GM21528 (cell line): ENCODE measurements around the gene BTRC.
"Not testable (repeated sequence)": the region's sequence is repeated elsewhere in the genome, so short reads cannot be mapped to it uniquely, and the experiment has no call there.

Source experiments
- ATAC-seq: cut with Tn5 transposase; IDR thresholded peaks from one replicate; pipeline ENCODE4 v1.9.1; 2021; ENCODE audit warnings: mild to moderate bottlenecking, moderate library complexity; ENCODE audit not compliant: unreplicated experiment, low FRiP score

The BTRC gene

GRCh38 chr10:101341438-101341837 lies 12.5 kb upstream of the BTRC start:
- no peak for ATAC-seq

GRCh38 chr10:101346177-101346576 lies 7.8 kb upstream of the BTRC start:
- ATAC-seq, result no peak

- no peak for ATAC-seq
Measured at GRCh38 chr10:101351017-101351416, 2.9 kb upstream of the BTRC start.

- no peak for ATAC-seq
Measured at GRCh38 chr10:101351477-101351876, 2.5 kb upstream of the BTRC start.

- ATAC-seq, result not testable (repeated sequence)
Measured at GRCh38 chr10:101352857-101353256, 1.1 kb upstream of the BTRC start.

GRCh38 chr10:101354328-101355071 lies 535 bp downstream of the BTRC start:
- peak; percentile 25 for ATAC-seq

GRCh38 chr10:101355072-101355706 lies 1.2 kb downstream of the BTRC start:
- ATAC-seq, result no peak

GRCh38 chr10:101356132-101356531 lies 2.2 kb downstream of the BTRC start:
- no peak for ATAC-seq

- no peak for ATAC-seq
Measured at GRCh38 chr10:101357958-101358357, 4.0 kb downstream of the BTRC start.

GRCh38 chr10:101358706-101359300 lies 4.8 kb downstream of the BTRC start:
- no peak for ATAC-seq

GRCh38 chr10:101360090-101360489 lies 6.1 kb downstream of the BTRC start:
- ATAC-seq, result not testable (repeated sequence)

- not testable (repeated sequence) for ATAC-seq
Measured at GRCh38 chr10:101360841-101361240, 6.9 kb downstream of the BTRC start.

- no peak for ATAC-seq
Measured at GRCh38 chr10:101363850-101364400, 10.0 kb downstream of the BTRC start.

- ATAC-seq, result no peak
Measured at GRCh38 chr10:101364721-101365120, 10.8 kb downstream of the BTRC start.

GRCh38 chr10:101367569-101368453 lies 13.8 kb downstream of the BTRC start:
- ATAC-seq, result no peak

GRCh38 chr10:101373063-101373462 lies 19.1 kb downstream of the BTRC start:
- ATAC-seq, result no peak

- ATAC-seq, result not testable (repeated sequence)
Measured at GRCh38 chr10:101373993-101374392, 20.0 kb downstream of the BTRC start.

GRCh38 chr10:101375076-101375475 lies 21.1 kb downstream of the BTRC start:
- no peak for ATAC-seq

GRCh38 chr10:101379663-101380352 lies 25.8 kb downstream of the BTRC start:
- no peak for ATAC-seq
